GM19351 (cell line): ENCODE measurements around the gene APOH.

ENCODE experiments used
- ATAC-seq: cut with Tn5 transposase; IDR thresholded peaks from one replicate; pipeline ENCODE4 v1.9.1; 2021; ENCODE audit warnings: mild to moderate bottlenecking, moderate library complexity; ENCODE audit not compliant: unreplicated experiment

The APOH gene

GRCh38 chr17:66235377-66235994 lies 6.3 kb upstream of the APOH start:
- ATAC-seq, result no peak

- ATAC-seq, result no peak
Measured at GRCh38 chr17:66234611-66235010, 5.4 kb upstream of the APOH start.

DNA sequence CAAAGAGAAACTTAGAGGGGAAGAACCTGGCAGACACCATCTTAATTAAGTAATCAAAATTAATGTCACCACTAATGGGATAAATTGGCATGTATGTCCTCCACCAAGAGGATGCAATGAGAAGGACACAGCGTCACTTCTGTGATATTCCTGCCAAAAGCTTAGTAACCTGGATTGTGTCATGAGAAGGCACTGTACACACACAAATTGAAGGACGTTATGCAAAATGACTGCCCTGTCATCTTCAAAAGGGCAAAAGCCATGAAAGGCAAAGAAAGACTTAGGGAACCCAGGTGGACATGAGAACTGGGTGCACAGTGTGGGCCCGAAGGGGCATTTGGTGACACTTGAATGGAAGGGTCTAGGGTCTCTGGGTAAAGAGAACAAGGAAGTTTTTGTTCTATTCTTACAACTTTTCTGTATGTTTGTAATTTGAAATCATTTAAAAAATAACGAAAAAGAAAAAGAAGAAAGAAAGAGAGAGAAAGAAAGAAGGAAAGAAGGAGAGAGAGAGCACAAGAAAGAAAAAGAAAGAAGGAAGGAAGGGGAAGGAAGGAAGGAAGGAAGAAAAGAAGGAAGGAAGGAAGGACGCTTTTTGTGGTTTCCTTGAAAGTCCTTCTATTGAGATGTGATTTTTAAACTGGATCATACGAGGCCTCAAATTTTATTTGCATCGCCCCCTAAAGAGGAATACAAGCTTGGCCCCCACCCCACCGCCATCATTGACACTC lies 4.0 kb upstream of the APOH start:
- no peak for ATAC-seq

DNA sequence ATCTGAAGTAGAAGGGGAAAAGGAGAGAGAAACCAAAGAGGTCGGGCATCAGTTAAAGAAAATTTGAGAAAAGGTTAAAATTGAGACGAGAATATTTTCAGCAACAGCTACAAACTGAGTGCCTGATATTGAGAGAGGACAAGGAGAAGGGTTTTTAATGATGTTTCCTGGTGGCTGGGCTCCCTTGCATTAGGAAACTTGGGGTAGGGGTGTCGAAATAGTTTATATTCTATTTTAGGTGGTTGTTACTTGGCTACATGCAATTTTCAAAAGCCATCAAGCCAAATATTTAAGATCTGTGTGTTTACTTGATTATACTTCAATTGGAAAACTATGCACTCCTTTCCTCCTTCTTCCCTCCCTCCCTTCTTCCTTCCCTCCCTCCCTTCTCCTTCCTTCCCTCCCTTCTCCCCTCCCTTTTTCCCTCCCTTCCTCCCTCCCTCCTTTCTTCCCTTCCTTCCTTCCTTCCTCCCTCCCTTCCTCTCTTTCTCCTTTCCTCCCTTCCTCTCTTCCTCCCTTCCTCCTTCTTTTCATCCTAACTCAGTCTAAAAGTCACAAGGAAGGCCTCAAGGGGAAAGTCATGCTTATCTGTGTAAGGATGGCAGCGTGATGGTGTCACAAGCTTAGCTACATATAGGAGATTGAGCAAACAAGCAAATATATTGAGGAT lies 1.8 kb upstream of the APOH start:
- no peak for ATAC-seq

GRCh38 chr17:66229783-66230538 lies 746 bp upstream of the APOH start:
- ATAC-seq, result no peak

DNA sequence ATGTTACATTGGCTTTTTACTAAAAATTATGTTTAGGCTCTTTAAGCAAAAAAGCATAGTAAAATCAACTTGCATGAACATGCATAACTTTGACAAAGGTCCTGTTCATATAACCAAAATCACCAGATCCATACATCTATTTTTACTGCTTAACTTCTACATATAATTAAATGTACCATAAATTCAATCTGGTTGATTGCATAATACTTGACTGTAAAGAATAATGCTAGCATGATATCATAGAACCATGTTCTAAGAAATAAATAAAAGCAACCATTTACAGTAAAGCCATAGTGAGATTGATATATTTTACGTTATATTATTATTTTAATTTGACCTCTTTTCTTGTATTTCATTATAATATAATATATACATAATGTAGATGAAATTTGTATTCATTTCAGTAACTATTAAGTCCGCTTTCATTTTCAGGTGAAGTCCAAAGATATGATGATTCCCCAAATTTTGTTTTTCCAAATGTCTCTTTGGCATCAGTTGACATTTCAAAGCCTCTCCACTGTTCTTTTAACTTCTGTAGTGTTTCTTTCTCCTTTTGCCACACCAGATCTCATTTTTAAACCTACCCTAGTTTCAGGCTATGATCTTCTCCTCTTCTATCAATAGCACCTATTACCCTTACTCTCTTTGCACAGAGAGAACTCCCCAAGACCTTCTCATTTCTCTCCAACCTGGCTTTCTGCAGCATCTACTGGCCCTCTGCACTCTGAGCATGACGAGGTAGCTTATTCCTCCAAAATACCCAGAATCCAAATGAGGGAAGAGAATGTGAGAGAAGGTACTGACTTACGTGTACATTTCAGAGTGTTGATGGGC lies 1.8 kb downstream of the APOH start:
- no peak for ATAC-seq

- no peak for ATAC-seq
Measured at GRCh38 chr17:66222798-66223350, 6.3 kb downstream of the APOH start.

- no peak for ATAC-seq
Measured at GRCh38 chr17:66221755-66222530, 7.3 kb downstream of the APOH start.

- ATAC-seq, result no peak
Measured at GRCh38 chr17:66221343-66221742, 7.9 kb downstream of the APOH start.

GRCh38 chr17:66220079-66220835 lies 9.0 kb downstream of the APOH start:
- no peak for ATAC-seq

- no peak for ATAC-seq
Measured at GRCh38 chr17:66215529-66215911, 13.7 kb downstream of the APOH start.

GRCh38 chr17:66214884-66215528 lies 14.2 kb downstream of the APOH start:
- ATAC-seq, result no peak

- no peak for ATAC-seq
Measured at GRCh38 chr17:66211047-66211810, 18.0 kb downstream of the APOH start.

- ATAC-seq, result no peak
Measured at GRCh38 chr17:66210208-66210574, 19.0 kb downstream of the APOH start.

DNA sequence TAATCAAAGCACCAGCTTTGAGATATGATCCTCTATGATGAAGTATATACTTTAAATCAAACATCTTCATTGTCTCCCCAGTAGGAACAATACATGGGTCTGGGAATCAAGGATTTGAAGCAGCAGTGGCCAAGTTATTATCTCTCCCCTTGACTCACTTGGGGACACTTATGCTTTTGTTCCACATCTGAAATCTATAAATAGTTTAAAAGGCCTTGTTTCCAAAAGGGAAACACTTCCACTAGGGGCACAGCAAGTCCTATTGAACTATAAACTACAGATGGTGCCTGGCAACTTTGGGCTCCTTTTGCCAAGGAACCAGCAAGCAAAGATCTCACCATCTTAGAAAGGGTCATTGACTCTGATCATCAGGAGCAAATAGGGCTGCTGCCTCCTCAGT lies 21.3 kb downstream of the APOH start:
- no peak for ATAC-seq

- ATAC-seq, result no peak
Measured at GRCh38 chr17:66203274-66204015, 25.8 kb downstream of the APOH start.

DNA sequence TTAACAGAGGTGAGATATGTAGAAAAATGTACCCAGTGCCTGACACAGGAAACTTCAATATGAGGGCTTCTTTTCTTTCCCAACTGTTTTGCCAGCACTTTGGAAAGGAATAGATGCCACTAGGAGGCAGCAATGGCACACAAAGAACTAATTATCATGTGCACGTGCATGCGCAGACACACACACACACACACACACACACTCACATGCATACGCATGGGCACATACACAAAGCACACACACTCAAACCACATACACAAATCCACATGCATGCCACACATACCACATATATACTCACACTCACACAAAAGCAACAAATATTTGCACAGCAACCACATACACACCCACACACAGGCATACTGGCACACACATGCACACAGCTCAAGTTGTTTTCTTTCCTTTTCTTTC lies 28.5 kb downstream of the APOH start:
- ATAC-seq, result no peak
